T-cell (primary cell): ENCODE measurements around the gene ADAMTS14. TPM values are rescaled to one million over a fixed set of nuclear protein-coding genes. Genes with fewer than 3 reads are reported as not detected.

ENCODE experiments used
- ATAC-seq, 4 experiments: fragments of 200-7000 bp in 3 of 4; fragments of 150-1000 bp in 1 of 4; cut with Tn5 transposase; replicated peaks in 1 of 4; 1 replicate in 3 of 4; 2 replicates in 1 of 4; pipeline ENCODE4 v1.10.0; 2021; ENCODE audit warnings: moderate library complexity in 3 of 4, mild to moderate bottlenecking in 2 of 4, moderate number of reproducible peaks in 1 of 4
- CTCF ChIA-PET, 2 donors: fragments of 300-600 bp; sonication (Branson Sonifier 250); formaldehyde crosslinking; loops; one replicate each; lab custom pipeline; 2022; ENCODE audit warnings: antibody characterized with exemption in 2 of 2; lab: Charles Lee
- POLR2A ChIA-PET, 2 donors: fragments of 300-600 bp; sonication (Branson Sonifier 250); formaldehyde crosslinking; loops; one replicate each; lab custom pipeline; 2022; ENCODE audit warnings: antibody characterized with exemption in 2 of 2; lab: Charles Lee
- DNase-seq, 35 experiments: peaks; one replicate each; pipeline versions ENCODE4 v3.0.0 to v3.0.0-alpha.2; 2013 to 2023
- H3K27ac ChIP-seq: one replicate; pipeline ENCODE4 v1.5.1; 2013; ENCODE audit warnings: low read length
- H3K27me3 ChIP-seq, 2 experiments: replicated peaks in 1 of 2; 1 replicate in 1 of 2; 2 replicates in 1 of 2; pipeline versions ENCODE4 v1.6.1 to v1.7.0; 2013; ENCODE audit warnings: low read length in 1 of 2, mixed read lengths in 1 of 2; ENCODE audit not compliant: control insufficient read depth in 2 of 2, insufficient read depth in 2 of 2; ENCODE audit errors: extremely low read depth in 1 of 2
- H3K36me3 ChIP-seq, 2 donors: 1 replicate in 1 of 2; 2 replicates in 1 of 2; pipeline versions ENCODE4 v1.6.1 to v1.7.0; 2013; ENCODE audit warnings: low read length in 1 of 2; ENCODE audit not compliant: control insufficient read depth in 2 of 2, insufficient read depth in 1 of 2; ENCODE audit errors: extremely low read depth in 1 of 2
- H3K4me1 ChIP-seq, 2 experiments: 1 replicate in 1 of 2; 2 replicates in 1 of 2; pipeline versions ENCODE4 v1.6.1 to v1.7.0; 2013; ENCODE audit warnings: low read length in 2 of 2, mixed read lengths in 1 of 2; ENCODE audit not compliant: insufficient read depth in 2 of 2, control insufficient read depth in 1 of 2; ENCODE audit errors: extremely low read depth in 1 of 2
- H3K4me3 ChIP-seq, 2 donors: 1 replicate in 1 of 2; 2 replicates in 1 of 2; pipeline versions ENCODE4 v1.5.1 to v1.7.0; 2013; ENCODE audit warnings: mild to moderate bottlenecking in 2 of 2, low read length in 1 of 2, moderate library complexity in 1 of 2; ENCODE audit not compliant: control insufficient read depth in 1 of 2; ENCODE audit errors: extremely low read depth in 1 of 2
- H3K9me3 ChIP-seq: 2 replicates; pipeline ENCODE4 v1.7.0; 2013
- H3K27ac Mint-ChIP-seq, 2 donors: one replicate each; pipeline ENCODE4 v1.8.0; 2020 to 2021; ENCODE audit warnings: mild to moderate bottlenecking in 2 of 2, mixed read lengths in 2 of 2
- H3K27me3 Mint-ChIP-seq, 2 donors: one replicate each; pipeline ENCODE4 v1.8.0; 2021 to 2022; ENCODE audit warnings: mixed read lengths in 2 of 2
- H3K36me3 Mint-ChIP-seq: one replicate; pipeline ENCODE4 v1.8.0; 2021; ENCODE audit warnings: mixed read lengths
- H3K4me1 Mint-ChIP-seq, 3 donors: one replicate each; pipeline ENCODE4 v1.8.0; 2020 to 2022; ENCODE audit warnings: mixed read lengths in 3 of 3, mild to moderate bottlenecking in 1 of 3
- H3K4me3 Mint-ChIP-seq, 3 donors: one replicate each; pipeline ENCODE4 v1.8.0; 2020 to 2022; ENCODE audit warnings: mild to moderate bottlenecking in 3 of 3, mixed read lengths in 3 of 3, moderate library complexity in 3 of 3
- H3K9me3 Mint-ChIP-seq, 3 donors: one replicate each; pipeline ENCODE4 v1.8.0; 2020 to 2022; ENCODE audit warnings: mixed read lengths in 3 of 3
- WGBS: methylation state at CpG from one replicate; pipeline ENCODE4 v1.1.5; 2013; ENCODE audit warnings: missing lambda C conversion rate; ENCODE audit not compliant: insufficient coverage; 5-methylcytosine and 5-hydroxymethylcytosine counted together
- total RNA-seq, 35 experiments: library from RNA in 6 of 35; stranded (reverse) in 6 of 35; fragments of 120-200 nt in 1 of 35; gene quantifications; one replicate each; pipeline versions ENCODE4 v1.2.1 to v1.2.4 and lab custom pipeline; 2013 to 2026

The ADAMTS14 gene
- total RNA-seq, 5 donors from 2014 or later (not counting 1 experiment from before 2014, with no cell fraction given): 0.09 to 0.13 (median 0.10) TPM; not detected in 1

GRCh38 chr10:70772627-70773026, 100.3 kb downstream of the ADAMTS14 start:
- Mint-ChIP-seq H3K4me1 (no peaks in the 10 kb centered on the region), H3K9me3 (no peaks in the 10 kb centered on the region), H3K36me3 (no peaks in the 10 kb centered on the region), H3K4me3 (no peak overlapping the region), H3K27me3 (no peaks in the 10 kb centered on the region), H3K27ac (no peak overlapping the region)
- CTCF ChIA-PET: no interaction called here
- Histone ChIP-seq H3K9me3 (no peaks in the 10 kb centered on the region), H3K27me3 (no peaks in the 10 kb centered on the region), H3K36me3 (no peaks in the 10 kb centered on the region), H3K27ac (no peak overlapping the region), H3K4me3 (no peak overlapping the region), H3K4me1 (no peaks in the 10 kb centered on the region)
- no peak for ATAC-seq
- DNase-seq: peak in 1 of 35 experiments; percentile 2
- POLR2A ChIA-PET: no interaction called here
- 75% methylated on average over 1 of the region's 4 CpGs for WGBS

- ATAC-seq (no peak), DNase-seq (peak in 1 of 35 experiments; percentile 4)
- H3K27ac ChIP-seq: no peak overlapping the region
- Mint-ChIP-seq H3K27me3 (no peaks in the 10 kb centered on the region), H3K27ac (no peak overlapping the region), H3K36me3 (no peaks in the 10 kb centered on the region), H3K4me1 (no peaks in the 10 kb centered on the region), H3K9me3 (no peaks in the 10 kb centered on the region), H3K4me3 (no peak overlapping the region)
- H3K4me1 ChIP-seq: no peaks in the 10 kb centered on the region
- H3K4me3 ChIP-seq: no peak overlapping the region
- H3K36me3 ChIP-seq: no peaks in the 10 kb centered on the region
- H3K27me3 ChIP-seq: no peaks in the 10 kb centered on the region
- POLR2A ChIA-PET: interaction anchor here in 1 of 2 donors (0.6 kb wide), 1 partner anchor 16 kb away, joined by 4 read pairs; no protein-coding TSS in a partner anchor
- WGBS: 80% methylated on average over 2 of the region's 9 CpGs
- H3K9me3 ChIP-seq: no peaks in the 10 kb centered on the region
- CTCF ChIA-PET: interaction anchor here in 1 of 2 donors (0.6 kb wide), 1 partner anchor 232 kb away, joined by 3 read pairs; no protein-coding TSS in a partner anchor
Measured at GRCh38 chr10:70773461-70773860, 101.2 kb downstream of the ADAMTS14 start.

- H3K27me3 Mint-ChIP-seq: no peaks in the 10 kb centered on the region
- Histone ChIP-seq H3K9me3 (no peaks in the 10 kb centered on the region), H3K4me1 (no peaks in the 10 kb centered on the region), H3K4me3 (no peak overlapping the region), H3K27ac (no peak overlapping the region), H3K27me3 (no peaks in the 10 kb centered on the region), H3K36me3 (no peaks in the 10 kb centered on the region)
- H3K4me1 Mint-ChIP-seq: no peaks in the 10 kb centered on the region
- 75% methylated on average over 11 of the region's 14 CpGs for WGBS
- no peak overlapping the region for H3K27ac Mint-ChIP-seq
- H3K9me3 Mint-ChIP-seq: no peaks in the 10 kb centered on the region
- H3K36me3 Mint-ChIP-seq: no peaks in the 10 kb centered on the region
- DNase-seq (no peak), ATAC-seq (no peak)
- CTCF ChIA-PET: interaction anchor here (0.6 kb wide), 2 partner anchors 104 to 233 kb away, joined by 3 read pairs; no protein-coding TSS in a partner anchor
- no peak overlapping the region for H3K4me3 Mint-ChIP-seq
- POLR2A ChIA-PET: interaction anchor here in 1 of 2 donors (0.6 kb wide), 1 partner anchor 16 kb away, joined by 4 read pairs; no protein-coding TSS in a partner anchor
Measured at GRCh38 chr10:70773965-70774809, 101.9 kb downstream of the ADAMTS14 start.

GRCh38 chr10:70774810-70775678, 102.7 kb downstream of the ADAMTS14 start:
- Histone ChIP-seq H3K27me3 (no peaks in the 10 kb centered on the region), H3K9me3 (no peaks in the 10 kb centered on the region), H3K4me1 (no peaks in the 10 kb centered on the region), H3K4me3 (no peak overlapping the region), H3K36me3 (no peaks in the 10 kb centered on the region), H3K27ac (no peak overlapping the region)
- CTCF ChIA-PET: interaction anchor here in 1 of 2 donors (0.6 kb wide), 1 partner anchor 103 kb away, joined by 3 read pairs; no protein-coding TSS in a partner anchor
- ATAC-seq: no peak
- Mint-ChIP-seq H3K36me3 (no peaks in the 10 kb centered on the region), H3K9me3 (no peaks in the 10 kb centered on the region), H3K27ac (no peak overlapping the region), H3K4me3 (no peak overlapping the region), H3K27me3 (no peaks in the 10 kb centered on the region), H3K4me1 (no peaks in the 10 kb centered on the region)
- POLR2A ChIA-PET: no interaction called here
- WGBS: 83% methylated on average over 8 of the region's 14 CpGs
- peak in 1 of 35 experiments; percentile 5 for DNase-seq

- CTCF ChIA-PET: no interaction called here
Measured at GRCh38 chr10:70775679-70776454, 103.6 kb downstream of the ADAMTS14 start.

More at GRCh38 chr10:70775679-70776454, 103.6 kb downstream of the ADAMTS14 start:
- no peaks in the 10 kb centered on the region for H3K27me3 Mint-ChIP-seq
- POLR2A ChIA-PET: no interaction called here
- no peak overlapping the region for H3K27ac Mint-ChIP-seq
- H3K36me3 ChIP-seq: no peaks in the 10 kb centered on the region
- no peaks in the 10 kb centered on the region for H3K4me1 Mint-ChIP-seq
- no peaks in the 10 kb centered on the region for H3K9me3 Mint-ChIP-seq
- H3K4me3 ChIP-seq: no peak overlapping the region
- WGBS: 89% methylated on average over 13 of the region's 13 CpGs
- ATAC-seq: no peak
- H3K4me3 Mint-ChIP-seq: no peak overlapping the region
- H3K36me3 Mint-ChIP-seq: no peaks in the 10 kb centered on the region
- H3K27me3 ChIP-seq: peaks cover 0 to 2% of the 10 kb centered on the region in 2 experiments
- H3K9me3 ChIP-seq: no peaks in the 10 kb centered on the region
- no peak overlapping the region for H3K27ac ChIP-seq
- H3K4me1 ChIP-seq: no peaks in the 10 kb centered on the region
- peak in 1 of 35 experiments; percentile 1 for DNase-seq
